Left forelimb (tissue), 1 donor: ENCODE measurements around the gene CTU1.
"Not testable (repeated sequence)": the region's sequence is repeated elsewhere in the genome, so short reads cannot be mapped to it uniquely, and the experiment has no call there.

Source experiments
- DNase-seq: peaks from one replicate; pipeline ENCODE4 v3.0.0-alpha.2; 2018; ENCODE audit warnings: low spot score

The CTU1 gene

GRCh38 chr19:51108066-51108804 lies at the start of gene CTU1:
Gene CTU1, minus strand, starts transcription at chr19:51108409. Its CDS starts 3,840 bp downstream, at chr19:51104569.
- peak; percentile 98 for DNase-seq

GRCh38 chr19:51157265-51157664 lies 49.1 kb upstream of the CTU1 start:
- DNase-seq = no peak

GRCh38 chr19:51156710-51157109 lies 48.5 kb upstream of the CTU1 start:
- DNase-seq = peak; percentile 17

GRCh38 chr19:51150627-51151026 lies 42.4 kb upstream of the CTU1 start:
- peak; percentile 9 for DNase-seq

GRCh38 chr19:51148580-51148979 lies 40.4 kb upstream of the CTU1 start:
- no peak for DNase-seq

- no peak for DNase-seq
Observed at GRCh38 chr19:51147663-51148062, 39.5 kb upstream of the CTU1 start.

GRCh38 chr19:51146751-51147150 lies 38.5 kb upstream of the CTU1 start:
- DNase-seq = peak; percentile 33

GRCh38 chr19:51145916-51146493 lies 37.8 kb upstream of the CTU1 start:
- DNase-seq = peak; percentile 60

GRCh38 chr19:51144482-51145045 lies 36.4 kb upstream of the CTU1 start:
- DNase-seq = peak; percentile 58

GRCh38 chr19:51143486-51143885 lies 35.3 kb upstream of the CTU1 start:
- peak; percentile 20 for DNase-seq

GRCh38 chr19:51142809-51143475 lies 34.7 kb upstream of the CTU1 start:
- not testable (repeated sequence) for DNase-seq

- peak; percentile 58 for DNase-seq
Observed at GRCh38 chr19:51142119-51142518, 33.9 kb upstream of the CTU1 start, which contains the start of gene SIGLEC7. Gene SIGLEC7, plus strand, starts transcription at chr19:51142301. Its CDS starts 69 bp downstream, at chr19:51142370.

GRCh38 chr19:51141181-51141580 lies 33.0 kb upstream of the CTU1 start:
- peak; percentile 33 for DNase-seq

GRCh38 chr19:51140441-51140840 lies 32.2 kb upstream of the CTU1 start:
- DNase-seq = peak; percentile 56

- DNase-seq = peak; percentile 42
Observed at GRCh38 chr19:51139299-51140014, 31.2 kb upstream of the CTU1 start.

GRCh38 chr19:51138549-51138979 lies 30.4 kb upstream of the CTU1 start:
- peak; percentile 46 for DNase-seq

GRCh38 chr19:51137792-51138425 lies 29.7 kb upstream of the CTU1 start:
- DNase-seq = peak; percentile 36

GRCh38 chr19:51136851-51137551 lies 28.8 kb upstream of the CTU1 start:
- DNase-seq = peak; percentile 64

- peak; percentile 23 for DNase-seq
Observed at GRCh38 chr19:51135986-51136762, 28.0 kb upstream of the CTU1 start.

- DNase-seq = no peak
Observed at GRCh38 chr19:51135004-51135403, 26.8 kb upstream of the CTU1 start.
